Astrocyte of the cerebellum (primary cell): ENCODE measurements around the gene HMX3.
A peak's percentile ranks its signal among the peaks of the same experiment; 100 is the strongest.

Experiments used
- DNase-seq: peaks from one replicate; pipeline ENCODE4 v3.0.0-alpha.2; 2011; ENCODE audit warnings: low read depth
- H3K4me3 ChIP-seq: 2 replicates; pipeline ENCODE4 v1.5.1; 2011; ENCODE audit warnings: mild to moderate bottlenecking, low read depth, low read length, moderate library complexity
- CTCF ChIP-seq: IDR thresholded peaks from 2 replicates; pipeline ENCODE4 v1.5.1; 2012; ENCODE audit warnings: low read length, low read depth, moderate library complexity, mild to moderate bottlenecking; ENCODE audit errors: missing control alignments
- in situ Hi-C: cut with HindIII; loops from 2 replicates; pipeline ENCODE4 v1.10.0; 2017; ENCODE audit warnings: low sequenced_read_pairs

Gene HMX3

GRCh38 chr10:123109466-123109865, 26.3 kb upstream of the HMX3 start:
- TF ChIP-seq CTCF: no peak
- DNase-seq: no peak
- H3K4me3 ChIP-seq: no peak overlapping the region
- in situ Hi-C loops: no loop called here

- DNase-seq: no peak
- H3K4me3 ChIP-seq: no peak overlapping the region
- no peak for TF ChIP-seq CTCF
These were observed 17.9 kb upstream of the HMX3 start for GRCh38 chr10:123117644-123118417.

GRCh38 chr10:123119081-123119480, 16.7 kb upstream of the HMX3 start:
- in situ Hi-C loops: no loop called here
- no peak overlapping the region for H3K4me3 ChIP-seq
- DNase-seq: no peak
- TF ChIP-seq CTCF: no peak

More at GRCh38 chr10:123117644-123118417, 17.9 kb upstream of the HMX3 start:
- in situ Hi-C loops: no loop called here

- in situ Hi-C loops: no loop called here
- no peak overlapping the region for H3K4me3 ChIP-seq
- TF ChIP-seq CTCF: no peak
- no peak for DNase-seq
These were observed 9.5 kb upstream of the HMX3 start for GRCh38 chr10:123126246-123126645.

- H3K4me3 ChIP-seq: no peak overlapping the region
- no peak for DNase-seq
- no peak for TF ChIP-seq CTCF
- in situ Hi-C loops: no loop called here
These were observed 6.0 kb upstream of the HMX3 start for GRCh38 chr10:123129618-123130271.

- peak; percentile 90 for TF ChIP-seq CTCF
- H3K4me3 ChIP-seq: peak overlapping the region; percentile 15
- in situ Hi-C loops: no loop called here
- peak; percentile 71 for DNase-seq
These were observed 2.9 kb upstream of the HMX3 start for GRCh38 chr10:123132576-123133477.
